ENCODE data around the gene PCSK4.

- TF ChIP-seq EP300 (IDR thresholded peaks at IDR 0.05) (no peak), CTCF (IDR thresholded peaks at IDR 0.05) (no peak), POLR2A (IDR thresholded peaks at IDR 0.05) (no peak)
Measured at GRCh38 chr19:1474011-1474764, 16.0 kb downstream of the PCSK4 start.

Measured in tibial nerve (tissue), 4 donors.